Right lobe of liver (tissue), 6 donors: ENCODE results near the gene SPINDOC. TPM values are rescaled to one million over a fixed set of nuclear protein-coding genes. Genes with fewer than 3 reads are reported as not detected.

Experiments used
- ATAC-seq, 4 donors: fragments of 200-7000 bp; cut with Tn5 transposase; one replicate each; pipeline ENCODE4 v1.9.1; 2020; ENCODE audit warnings: mild to moderate bottlenecking in 4 of 4, moderate library complexity in 4 of 4
- DNase-seq, 3 donors: peaks; one replicate each; pipeline ENCODE4 v3.0.0-alpha.2; 2020
- H3K27ac ChIP-seq, 3 donors: fragments of 200-600 bp; one replicate each; pipeline ENCODE4 v1.8.0; 2022
- H3K27me3 ChIP-seq, 2 donors: fragments of 200-600 bp; one replicate each; pipeline ENCODE4 v1.8.0; 2022
- H3K36me3 ChIP-seq, 4 donors: fragments of 200-600 bp; sonication (generic) in 1 of 4; one replicate each; pipeline versions ENCODE4 v1.5.1 to v1.8.0; 2017 to 2022; ENCODE audit warnings: control low read depth in 1 of 4
- H3K4me1 ChIP-seq, 4 donors: fragments of 200-600 bp; sonication (generic) in 1 of 4; one replicate each; pipeline versions ENCODE4 v1.5.1 to v1.8.0; 2017 to 2022; ENCODE audit warnings: control low read depth in 1 of 4
- H3K4me3 ChIP-seq, 3 donors: fragments of 200-600 bp; one replicate each; pipeline ENCODE4 v1.8.0; 2022
- H3K9me3 ChIP-seq, 4 donors: fragments of 200-600 bp; sonication (generic) in 1 of 4; one replicate each; pipeline versions ENCODE4 v1.5.1 to v1.8.0; 2017 to 2022; ENCODE audit warnings: control low read depth in 1 of 4
- CTCF ChIP-seq, 4 donors: fragments of 200-600 bp in 3 of 4; fragments of 450-650 bp in 1 of 4; IDR thresholded peaks; one replicate each; pipeline versions ENCODE4 v1.5.1 to v1.8.0; 2016 to 2022; ENCODE audit warnings: antibody characterized with exemption in 4 of 4, mild to moderate bottlenecking in 2 of 4
- POLR2A ChIP-seq: fragments of 450-650 bp; IDR thresholded peaks from one replicate; pipeline ENCODE4 v1.6.1; 2017; ENCODE audit warnings: antibody characterized with exemption, mild to moderate bottlenecking
- WGBS: methylation state at CpG from one replicate; pipeline ENCODE4 v1.1.6; 2018; ENCODE audit warnings: low coverage, low lambda C conversion rate; ENCODE audit not compliant: insufficient coverage; ENCODE audit errors: missing lambda C conversion rate; 5-methylcytosine and 5-hydroxymethylcytosine counted together
- intact Hi-C, 2 donors: fragments of 100-400 bp; cut with DNase I; formaldehyde crosslinking; loops; one replicate each; pipeline versions ENCODE4 v1.11.2 to v1.14.1; 2022
- total RNA-seq, 6 experiments: library from RNA; depleted of rRNA in 2 of 6; stranded (reverse); fragments of >200 nt in 2 of 6; fragmentation: NEBNext Ultra II Directional in 3 of 6; extraction: Animal tissue kit (Norgen Biotek cat#: 25700) in 3 of 6; gene quantifications; one replicate each; pipeline versions ENCODE4 v1.1.0 to v1.2.4, GENCODE V29; 2016 to 2023
- donor health status: DM: no; HTN: yes; CAD: no.
- donor health status: DM: no; HTN: no; CAD: no.
- donor health status: DM: no; HTN: no; CAD: no.
- donor health status: DM: no; HTN: yes; CAD: no.
- donor health status: DM: no; HTN: yes; CAD: no.

The SPINDOC gene
- total RNA-seq, 6 experiments from 2014 or later, result 2.2 to 5.0 (median 2.7) TPM

- peak in 3 of 4 donors; percentile 1 to 22 (median 11) for ATAC-seq
- Histone ChIP-seq H3K27me3 (no peaks in the 10 kb centered on the region), H3K27ac (peak overlapping the region; percentile 34 to 73 (median 65)), H3K4me1 (peaks cover 0 to 24% (median 9%) of the 10 kb centered on the region in 4 donors), H3K36me3 (no peaks in the 10 kb centered on the region), H3K4me3 (peak overlapping the region; percentile 64 to 83 (median 69)), H3K9me3 (no peaks in the 10 kb centered on the region)
- peak; percentile 39 to 74 (median 59) for DNase-seq
- TF ChIP-seq POLR2A, result no peak
- no peak for TF ChIP-seq CTCF (IDR thresholded peaks at IDR 0.05)
- intact Hi-C loops, result loop anchor here in 1 of 2 donors (10.0 kb wide), 1 partner anchor 177 kb away; no protein-coding TSS in a partner anchor
- 0% methylated on average over 27 of the region's 34 CpGs for WGBS
Observed at GRCh38 chr11:63767565-63768236, 45.6 kb upstream of the SPINDOC start.

DNA sequence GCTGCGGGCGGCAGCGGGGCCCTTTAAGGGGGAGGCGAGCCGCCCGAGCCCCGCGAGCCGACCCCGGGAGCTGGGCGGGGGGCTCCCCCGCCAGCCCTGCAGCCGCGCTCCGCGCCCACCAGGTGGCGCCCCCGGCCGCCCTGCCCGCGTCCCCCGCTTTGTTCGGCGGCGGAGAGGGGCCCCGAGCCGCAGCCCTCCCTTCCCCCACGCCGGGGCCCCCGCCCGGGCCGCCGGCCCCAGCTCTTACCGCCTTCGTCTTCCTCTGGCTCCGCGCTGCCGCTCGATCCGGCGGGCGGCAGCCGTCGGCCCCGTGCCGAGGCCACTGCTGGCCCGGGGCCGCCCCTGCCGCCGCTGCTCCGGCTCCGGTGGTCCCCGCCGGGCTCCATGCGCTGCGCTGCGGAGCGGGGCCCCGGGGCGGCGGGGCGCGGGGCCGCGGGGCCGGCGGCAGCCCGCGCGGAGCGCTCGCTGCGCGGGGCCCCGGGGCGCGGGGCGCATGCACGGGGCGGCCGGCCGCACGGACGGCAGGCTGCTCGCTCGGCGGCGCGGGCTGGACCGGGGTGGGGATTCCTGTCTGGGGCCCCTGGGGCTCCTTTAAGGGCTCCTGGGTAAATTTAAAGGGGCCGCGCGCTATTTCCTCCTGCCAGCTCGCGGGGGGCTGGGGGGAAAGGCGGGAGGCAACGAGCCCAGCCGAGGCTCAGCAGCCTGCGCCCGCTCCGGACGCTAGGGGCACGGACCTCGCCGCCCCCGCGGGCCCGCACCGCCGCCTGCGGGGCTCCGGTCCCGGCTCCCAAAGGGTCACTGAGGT, 44.8 kb upstream of the SPINDOC start, which contains the start of gene ZFTA:
Gene ZFTA, minus strand, starts transcription at position 539 of the 805 bp plus-strand sequence. Its CDS starts 153 bp downstream, at position 386.
- intact Hi-C loops, result loop anchor here in 1 of 2 donors (10.0 kb wide), 1 partner anchor 176 kb away; no protein-coding TSS in a partner anchor
- 0% methylated on average over 5 of the region's 113 CpGs for WGBS
- Histone ChIP-seq H3K9me3 (no peaks in the 10 kb centered on the region), H3K27ac (peak within 1 kb of the TSS; percentile 44 to 73 (median 67)), H3K4me1 (peaks cover 0 to 24% (median 9%) of the 10 kb centered on the region in 4 donors), H3K4me3 (peak within 1 kb of the TSS; percentile 64 to 83 (median 69)), H3K36me3 (no peaks in the 10 kb centered on the region), H3K27me3 (no peaks in the 10 kb centered on the region)
- no peak for TF ChIP-seq POLR2A
- peak; percentile 44 to 90 (median 62) for TF ChIP-seq CTCF (IDR thresholded peaks at IDR 0.05)
- ATAC-seq, result peak; percentile 3 to 16 (median 4)
- peak; percentile 66 to 76 (median 75) for DNase-seq

DNA sequence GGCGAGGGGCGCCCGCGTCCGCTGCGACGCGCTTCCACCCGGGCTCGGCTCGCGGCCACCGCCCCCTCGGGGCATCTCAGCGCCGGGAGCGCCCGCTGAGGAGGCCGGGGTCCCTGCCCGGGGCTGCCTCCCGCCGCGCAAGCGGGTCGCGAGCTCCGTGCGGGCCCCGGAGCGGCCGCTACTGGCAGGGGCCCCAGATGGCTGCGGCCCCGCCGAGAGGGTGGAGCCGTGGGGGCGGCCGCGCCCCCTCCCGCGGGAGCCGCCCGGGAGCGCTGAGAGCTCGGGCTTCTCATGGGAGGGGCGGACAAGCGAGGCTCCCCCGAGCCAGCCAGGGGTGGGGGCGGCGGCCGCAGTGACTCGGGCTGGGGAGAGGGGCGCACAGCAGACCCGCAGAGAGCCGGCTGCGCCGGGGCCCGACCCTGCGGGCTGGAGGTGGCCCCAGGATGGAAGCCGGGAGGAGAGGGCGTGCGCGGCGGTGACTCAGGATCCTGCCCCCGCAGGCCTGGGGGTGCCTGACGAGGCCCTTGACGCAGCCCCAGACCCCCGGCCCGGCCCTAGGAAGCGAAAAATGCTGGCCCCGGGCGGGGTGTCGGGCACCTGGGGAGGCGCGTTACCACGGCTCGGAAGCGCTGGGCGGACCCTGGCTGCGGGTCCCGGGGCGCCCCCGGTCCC, 44.1 kb upstream of the SPINDOC start:
- no peaks in the 10 kb centered on the region for H3K36me3 ChIP-seq
- 0% methylated on average over 5 of the region's 82 CpGs for WGBS
- peaks cover 0 to 24% (median 9%) of the 10 kb centered on the region in 4 donors for H3K4me1 ChIP-seq
- intact Hi-C loops, result loop anchor here in 1 of 2 donors (10.0 kb wide), 1 partner anchor 176 kb away; no protein-coding TSS in a partner anchor
- peak; percentile 47 to 59 (median 56) for DNase-seq
- peak overlapping the region; percentile 64 to 83 (median 64) for H3K4me3 ChIP-seq
- no peaks in the 10 kb centered on the region for H3K27me3 ChIP-seq
- peak; percentile 4 to 31 (median 10) for ATAC-seq
- peak overlapping the region; percentile 38 to 67 (median 44) for H3K27ac ChIP-seq
- H3K9me3 ChIP-seq, result no peaks in the 10 kb centered on the region
- TF ChIP-seq CTCF (IDR thresholded peaks at IDR 0.05) (peak in 1 of 4 donors; percentile 15), POLR2A (peak; percentile 52)
